GM10266 (cell line): ENCODE data around the gene PEX19.

Experiments
- DNase-seq: peaks from one replicate; pipeline ENCODE4 v3.0.0; 2012; ENCODE audit errors: extremely low spot score
- CTCF ChIP-seq: IDR thresholded peaks from 2 replicates; pipeline ENCODE4 v1.5.1; 2012; ENCODE audit warnings: mild to moderate bottlenecking, low read depth; ENCODE audit not compliant: control insufficient read depth, insufficient read depth; ENCODE audit errors: missing control alignments

Gene PEX19

GRCh38 chr1:160237558-160237957 lies 47.4 kb downstream of the PEX19 start:
- DNase-seq, result no peak
- no peak for TF ChIP-seq CTCF

GRCh38 chr1:160236806-160237205 lies 48.1 kb downstream of the PEX19 start:
- TF ChIP-seq CTCF, result no peak

GRCh38 chr1:160232911-160233310 lies 52.0 kb downstream of the PEX19 start:
- no peak for DNase-seq
- no peak for TF ChIP-seq CTCF

More at GRCh38 chr1:160236806-160237205, 48.1 kb downstream of the PEX19 start:
- DNase-seq, result no peak

- no peak for TF ChIP-seq CTCF
- DNase-seq, result no peak
Observed at GRCh38 chr1:160228431-160228830, 56.5 kb downstream of the PEX19 start.

GRCh38 chr1:160227561-160227960 lies 57.4 kb downstream of the PEX19 start:
- TF ChIP-seq CTCF, result no peak
- no peak for DNase-seq

- no peak for TF ChIP-seq CTCF
- no peak for DNase-seq
Observed at GRCh38 chr1:160227034-160227433, 57.9 kb downstream of the PEX19 start.
